Measurements from ENCODE around the gene ITPR1. TPM values are rescaled to one million over a fixed set of nuclear protein-coding genes. Genes with fewer than 3 reads are reported as not detected.

Gene ITPR1
- total RNA-seq, 2 experiments from 2014 or later: 84.4 to 104 TPM

- no peak overlapping the region for H3K4me2 ChIP-seq (ENCODE audit: low read length)
- TF ChIP-seq CTCF (conservative IDR thresholded peaks at IDR 0.05; ENCODE audit: low read length): no peak
- no peak for TF ChIP-seq EZH2phosphoT487 (IDR thresholded peaks at IDR 0.05; ENCODE audit: borderline replicate concordance, low read depth, low read length)
- H3K9me2 ChIP-seq (ENCODE audit: insufficient read depth, low read length): no peaks in the 10 kb centered on the region
- H3K4me3 ChIP-seq (ENCODE audit: low read depth, low read length, poor library complexity, severe bottlenecking): no peak overlapping the region
- intact Hi-C loops (cut with micrococcal nuclease; ENCODE audit: unreplicated experiment): no loop called here
- H4K20me1 ChIP-seq (ENCODE audit: insufficient read depth, low read length): no peaks in the 10 kb centered on the region
- H3K4me1 ChIP-seq (ENCODE audit: insufficient read depth, low read length, poor library complexity, severe bottlenecking): no peaks in the 10 kb centered on the region
- ChIA-PET CTCF (ENCODE audit: unreplicated experiment) (no interaction called here), POLR2A (no interaction called here)
- DNase-seq (ENCODE audit: low spot score): no peak
- no peaks in the 10 kb centered on the region for H3K9me3 ChIP-seq (ENCODE audit: low read length)
- peaks cover 37% of the 10 kb centered on the region for H3K36me3 ChIP-seq (ENCODE audit: insufficient read depth, low read length)
- no peaks in the 10 kb centered on the region for H3K79me2 ChIP-seq (ENCODE audit: insufficient read depth, low read depth, low read length)
- no peak overlapping the region for H2AFZ ChIP-seq (ENCODE audit: low read length)
- H3K27ac ChIP-seq (ENCODE audit: low read depth, low read length, poor library complexity, severe bottlenecking): no peak overlapping the region
- BruUV-seq (replicated peaks): no TSS peak
Measured at GRCh38 chr3:4732925-4733324, 239.8 kb downstream of the ITPR1 start.

DNA sequence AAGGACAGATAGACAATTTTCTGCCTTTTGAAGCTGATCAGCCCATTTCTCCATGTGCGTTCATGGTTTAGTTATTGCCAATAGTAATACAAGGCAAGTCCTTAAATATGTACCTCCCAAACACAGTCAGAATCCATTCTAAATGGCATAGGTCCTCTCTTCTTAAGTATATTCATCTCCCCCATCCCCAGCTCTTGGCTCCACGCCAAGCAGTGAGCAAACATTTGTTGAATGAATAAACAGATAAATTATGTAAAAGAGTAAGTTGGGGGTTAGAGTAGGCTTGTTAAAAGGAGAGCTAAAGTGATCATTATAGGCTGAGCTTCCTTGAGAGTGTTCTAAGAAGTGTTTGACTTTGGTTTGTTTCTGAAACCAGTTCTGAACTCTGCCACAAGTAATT lies 241.3 kb downstream of the ITPR1 start:
- no peak overlapping the region for H3K4me2 ChIP-seq (ENCODE audit: low read length)
- no peaks in the 10 kb centered on the region for H3K9me2 ChIP-seq (ENCODE audit: insufficient read depth, low read length)
- H3K9me3 ChIP-seq (ENCODE audit: low read length): no peaks in the 10 kb centered on the region
- ChIA-PET POLR2A (interaction anchor here (1.6 kb wide), 1 partner anchor 9 kb away, joined by 4 read pairs; no protein-coding TSS in a partner anchor), CTCF (ENCODE audit: unreplicated experiment) (no interaction called here)
- H2AFZ ChIP-seq (ENCODE audit: low read length): no peak overlapping the region
- intact Hi-C loops (cut with micrococcal nuclease; ENCODE audit: unreplicated experiment): no loop called here
- H4K20me1 ChIP-seq (ENCODE audit: insufficient read depth, low read length): no peaks in the 10 kb centered on the region
- DNase-seq (ENCODE audit: low spot score): no peak
- peaks cover 45% of the 10 kb centered on the region for H3K36me3 ChIP-seq (ENCODE audit: insufficient read depth, low read length)
- TF ChIP-seq EZH2phosphoT487 (IDR thresholded peaks at IDR 0.05; ENCODE audit: borderline replicate concordance, low read depth, low read length) (no peak), CTCF (conservative IDR thresholded peaks at IDR 0.05; ENCODE audit: low read length) (no peak)
- H3K79me2 ChIP-seq (ENCODE audit: insufficient read depth, low read depth, low read length): no peaks in the 10 kb centered on the region
- H3K4me3 ChIP-seq (ENCODE audit: low read depth, low read length, poor library complexity, severe bottlenecking): no peak overlapping the region
- no TSS peak for BruUV-seq (replicated peaks)
- H3K4me1 ChIP-seq (ENCODE audit: insufficient read depth, low read length, poor library complexity, severe bottlenecking): no peaks in the 10 kb centered on the region
- H3K27ac ChIP-seq (ENCODE audit: low read depth, low read length, poor library complexity, severe bottlenecking): no peak overlapping the region

DNA sequence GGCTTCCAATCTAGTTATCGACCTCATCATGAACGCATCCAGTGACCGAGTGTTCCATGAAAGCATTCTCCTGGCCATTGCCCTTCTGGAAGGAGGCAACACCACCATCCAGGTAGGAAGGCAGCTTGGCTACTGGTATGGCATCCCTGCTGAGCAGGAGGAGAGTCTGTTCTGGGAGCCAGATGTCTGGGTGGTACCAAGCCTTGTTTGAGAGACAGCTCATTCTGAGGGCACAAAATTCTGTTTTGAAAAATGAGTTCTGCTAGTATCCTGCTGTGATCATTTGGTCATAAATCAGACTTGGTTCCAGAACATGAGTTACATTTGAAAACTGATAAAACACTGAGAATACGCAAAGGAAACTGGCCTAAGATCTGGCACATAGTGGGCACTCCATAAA lies 242.1 kb downstream of the ITPR1 start:
- H4K20me1 ChIP-seq (ENCODE audit: insufficient read depth, low read length): no peaks in the 10 kb centered on the region

More for the DNA sequence above, 242.1 kb downstream of the ITPR1 start:
- POLR2A ChIA-PET: interaction anchor here (1.6 kb wide), 1 partner anchor 9 kb away, joined by 4 read pairs; no protein-coding TSS in a partner anchor
- Histone ChIP-seq H3K36me3 (ENCODE audit: insufficient read depth, low read length) (peaks cover 45% of the 10 kb centered on the region), H3K79me2 (ENCODE audit: insufficient read depth, low read depth, low read length) (no peaks in the 10 kb centered on the region), H3K9me3 (ENCODE audit: low read length) (no peaks in the 10 kb centered on the region), H2AFZ (ENCODE audit: low read length) (no peak overlapping the region), H3K9me2 (ENCODE audit: insufficient read depth, low read length) (no peaks in the 10 kb centered on the region), H3K4me1 (ENCODE audit: insufficient read depth, low read length, poor library complexity, severe bottlenecking) (no peaks in the 10 kb centered on the region), H3K4me3 (ENCODE audit: low read depth, low read length, poor library complexity, severe bottlenecking) (no peak overlapping the region), H3K27ac (ENCODE audit: low read depth, low read length, poor library complexity, severe bottlenecking) (no peak overlapping the region), H3K4me2 (ENCODE audit: low read length) (no peak overlapping the region)
- DNase-seq (ENCODE audit: low spot score): no peak
- intact Hi-C loops (cut with micrococcal nuclease; ENCODE audit: unreplicated experiment): no loop called here
- no TSS peak for BruUV-seq (replicated peaks)
- CTCF ChIA-PET (ENCODE audit: unreplicated experiment): no interaction called here
- no peak for TF ChIP-seq CTCF (conservative IDR thresholded peaks at IDR 0.05; ENCODE audit: low read length)
- no peak for TF ChIP-seq EZH2phosphoT487 (IDR thresholded peaks at IDR 0.05; ENCODE audit: borderline replicate concordance, low read depth, low read length)
